Fibroblast of lung (primary cell): ENCODE results near the gene LRP10. TPM values are rescaled to one million over a fixed set of nuclear protein-coding genes. Genes with fewer than 3 reads are reported as not detected.

Source experiments
- DNase-seq, 2 donors: peaks; one replicate each; pipeline versions ENCODE4 v3.0.0 to v3.0.0-alpha.2; 2010; ENCODE audit warnings: low read depth in 2 of 2
- H2AFZ ChIP-seq: 2 replicates; pipeline ENCODE4 v1.5.1; 2012; ENCODE audit warnings: low read length, control low read depth, inconsistent platforms
- H3K27ac ChIP-seq: 2 replicates; pipeline ENCODE4 v1.5.1; 2011; ENCODE audit warnings: low read length, control low read depth; ENCODE audit not compliant: insufficient read depth
- H3K27me3 ChIP-seq: 2 replicates; pipeline ENCODE4 v1.5.1; 2011; ENCODE audit warnings: mild to moderate bottlenecking, low read length; ENCODE audit not compliant: control insufficient read depth, insufficient read depth
- H3K36me3 ChIP-seq: 2 replicates; pipeline ENCODE4 v1.5.1; 2011; ENCODE audit warnings: low read length; ENCODE audit not compliant: control insufficient read depth, insufficient read depth
- H3K4me1 ChIP-seq: 2 replicates; pipeline ENCODE4 v1.5.1; 2011; ENCODE audit warnings: low read length; ENCODE audit not compliant: control insufficient read depth, insufficient read depth; ENCODE audit errors: extremely low read depth
- H3K4me2 ChIP-seq: 2 replicates; pipeline ENCODE4 v1.5.1; 2011; ENCODE audit warnings: low read length, control low read depth; ENCODE audit not compliant: insufficient read depth; ENCODE audit errors: extremely low read depth
- H3K4me3 ChIP-seq, 4 experiments: fragments of 200-600 bp in 1 of 4; sonication (generic) in 1 of 4; replicated peaks in 1 of 4; 2 replicates each; pipeline ENCODE4 v1.5.1; 2011 to 2016; ENCODE audit warnings: low read length in 4 of 4, low read depth in 3 of 4, mild to moderate bottlenecking in 3 of 4, control low read depth in 2 of 4, inconsistent platforms in 1 of 4, mixed read lengths in 1 of 4; ENCODE audit not compliant: insufficient read depth in 1 of 4; ENCODE audit errors: control extremely low read depth in 1 of 4
- H3K79me2 ChIP-seq: 2 replicates; pipeline ENCODE4 v1.5.1; 2012; ENCODE audit warnings: mild to moderate bottlenecking, low read length, inconsistent platforms; ENCODE audit not compliant: control insufficient read depth, insufficient read depth
- H3K9ac ChIP-seq: 2 replicates; pipeline ENCODE4 v1.5.1; 2011; ENCODE audit warnings: mild to moderate bottlenecking, low read length, control low read depth; ENCODE audit not compliant: insufficient read depth
- H3K9me3 ChIP-seq: 2 replicates; pipeline ENCODE4 v1.5.1; 2012; ENCODE audit warnings: low read depth, low read length; ENCODE audit not compliant: control insufficient read depth, insufficient read depth
- H4K20me1 ChIP-seq: 2 replicates; pipeline ENCODE4 v1.5.1; 2011; ENCODE audit warnings: low read length; ENCODE audit not compliant: control insufficient read depth, insufficient read depth; ENCODE audit errors: extremely low read depth
- CTCF ChIP-seq, 2 donors: IDR thresholded peaks in 1 of 2; conservative IDR thresholded peaks in 1 of 2; 1 replicate in 1 of 2; 2 replicates in 1 of 2; pipeline ENCODE4 v1.5.1; 2011 to 2012; ENCODE audit warnings: low read length in 2 of 2, control low read depth in 1 of 2, inconsistent platforms in 1 of 2, low read depth in 1 of 2, mild to moderate bottlenecking in 1 of 2
- EZH2 ChIP-seq: IDR thresholded peaks from 2 replicates; pipeline ENCODE4 v1.5.1; 2012; ENCODE audit warnings: low read length, control low read depth, mild to moderate bottlenecking; ENCODE audit errors: missing control alignments
- polyA plus RNA-seq, 2 donors: library from polyadenylated mRNA; depleted of rRNA in 1 of 2; stranded (reverse) in 1 of 2; unstranded in 1 of 2; fragments of >200 nt; gene quantifications; 2 replicates each; pipeline ENCODE4 v1.2.1, GENCODE V29; 2011 to 2012; ENCODE audit warnings: missing spikeins in 1 of 2
- total RNA-seq: library from RNA; depleted of rRNA; stranded (reverse); fragments of >200 nt; gene quantifications from 2 replicates; pipeline ENCODE4 v1.2.1, GENCODE V29; 2014

LRP10 gene
- total and polyA plus RNA-seq, 2 donors (not counting 1 experiment from before 2014, with no cell fraction given) = 95.5 to 130 TPM

DNA sequence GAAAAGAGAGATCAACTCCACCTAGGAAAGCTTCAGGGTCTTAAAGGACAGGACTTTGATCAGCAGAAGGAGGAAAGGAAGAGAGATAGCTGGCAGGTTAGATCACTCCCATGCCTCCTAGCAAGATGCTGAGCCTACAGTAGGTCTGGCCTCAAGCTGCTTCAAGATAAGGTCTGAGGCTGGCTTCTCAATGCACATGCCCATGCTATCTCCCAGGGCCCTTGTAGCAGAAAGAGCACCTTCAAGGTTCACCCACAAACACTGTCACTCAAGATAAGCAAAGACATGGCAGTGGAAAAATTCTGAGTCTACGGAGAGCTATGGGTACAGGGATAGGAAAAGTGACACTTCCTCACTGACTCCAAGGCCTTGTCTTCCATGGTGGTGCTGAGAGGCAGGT, 25.8 kb downstream of the LRP10 start:
- H3K9ac ChIP-seq = no peak overlapping the region
- no peak overlapping the region for H3K4me3 ChIP-seq
- no peak overlapping the region for H3K4me2 ChIP-seq
- H3K36me3 ChIP-seq = peaks cover 9% of the 10 kb centered on the region
- no peaks in the 10 kb centered on the region for H4K20me1 ChIP-seq
- no peaks in the 10 kb centered on the region for H3K27me3 ChIP-seq
- no peak overlapping the region for H2AFZ ChIP-seq
- H3K27ac ChIP-seq = no peak overlapping the region
- no peaks in the 10 kb centered on the region for H3K9me3 ChIP-seq
- TF ChIP-seq EZH2 = no peak
- no peaks in the 10 kb centered on the region for H3K79me2 ChIP-seq
- no peak for DNase-seq
- peaks cover 10% of the 10 kb centered on the region for H3K4me1 ChIP-seq

DNA sequence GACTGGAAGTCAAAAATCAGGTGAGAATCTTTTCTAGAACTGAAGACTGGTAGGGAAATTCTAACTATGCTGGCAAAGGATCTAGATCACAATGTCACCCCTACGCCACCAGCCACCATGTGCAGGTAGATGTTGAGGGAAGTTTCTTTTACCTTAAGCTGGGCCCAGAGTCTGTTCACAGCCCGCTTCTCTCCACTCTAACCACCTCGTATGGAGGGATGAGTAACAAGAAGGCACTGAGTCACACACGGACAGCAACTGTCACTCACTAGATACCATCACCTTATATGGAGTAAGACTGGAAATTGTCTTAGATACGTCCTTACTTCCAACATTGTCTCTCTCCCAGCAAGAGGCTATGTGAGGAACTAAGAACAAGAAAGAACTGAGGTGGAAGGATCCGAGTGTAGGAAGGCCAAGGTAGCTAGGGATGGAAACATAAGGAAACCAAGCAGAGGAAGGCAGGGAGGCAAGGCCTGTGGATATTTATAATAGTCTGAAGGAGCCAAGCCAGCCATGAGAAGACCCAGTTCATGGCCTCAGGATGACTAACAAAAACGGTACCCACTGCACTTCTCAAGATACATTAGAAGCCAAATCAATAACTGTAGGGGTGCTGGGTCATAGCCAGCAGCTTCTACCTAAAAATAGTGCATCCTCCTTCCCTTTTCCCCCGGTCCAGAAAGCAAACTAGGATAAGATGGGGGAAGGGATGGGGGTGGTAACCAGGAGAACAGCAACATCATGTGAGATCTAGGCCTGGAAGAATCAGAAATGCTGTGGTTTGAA, 27.0 kb downstream of the LRP10 start:
- H3K9ac ChIP-seq = no peak overlapping the region
- H2AFZ ChIP-seq = no peak overlapping the region
- TF ChIP-seq EZH2 = no peak
- H3K27ac ChIP-seq = peak overlapping the region; percentile 13
- H4K20me1 ChIP-seq = no peaks in the 10 kb centered on the region
- H3K9me3 ChIP-seq = no peaks in the 10 kb centered on the region
- DNase-seq = peak; percentile 57 to 83
- peak overlapping the region; percentile 13 for H3K4me2 ChIP-seq
- no peak overlapping the region for H3K4me3 ChIP-seq
- peaks cover 12% of the 10 kb centered on the region for H3K36me3 ChIP-seq
- H3K4me1 ChIP-seq = peaks cover 10% of the 10 kb centered on the region
- H3K79me2 ChIP-seq = no peaks in the 10 kb centered on the region
- H3K27me3 ChIP-seq = no peaks in the 10 kb centered on the region

DNA sequence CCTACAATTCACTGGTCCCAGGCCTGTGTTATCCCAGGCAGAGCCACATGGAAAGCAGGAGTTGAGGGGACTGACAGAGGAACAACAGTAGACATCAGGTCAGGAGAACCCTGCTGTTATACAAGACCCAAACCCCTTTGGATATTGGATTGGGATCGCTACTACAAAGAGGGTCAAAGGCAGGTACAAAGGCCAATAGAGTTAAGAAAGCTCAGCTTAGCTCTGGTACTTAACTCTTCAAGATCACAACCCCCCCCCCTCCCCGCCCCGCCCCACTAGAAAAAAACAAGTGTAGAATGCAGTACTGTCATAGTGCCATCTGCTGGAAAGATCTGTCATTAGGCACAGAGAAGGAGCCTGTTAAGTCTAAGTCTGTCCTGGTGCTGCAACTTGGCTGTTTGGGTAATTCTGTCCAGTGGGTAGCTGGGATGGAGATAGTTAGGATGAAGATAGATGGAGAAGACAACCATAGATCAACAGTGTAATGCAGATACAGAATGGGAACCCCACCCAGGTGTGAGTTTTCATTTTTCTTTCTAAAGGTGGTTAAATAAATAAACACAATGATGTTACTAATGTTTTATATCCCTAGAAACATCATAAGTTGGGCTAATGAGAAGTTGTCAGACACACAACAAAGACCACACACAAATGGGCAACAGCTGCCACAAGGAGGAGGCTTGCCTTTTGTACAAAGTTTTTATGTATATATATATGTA, 28.7 kb downstream of the LRP10 start:
- peak overlapping the region; percentile 13 for H3K27ac ChIP-seq
- no peaks in the 10 kb centered on the region for H3K9me3 ChIP-seq
- peak; percentile 66 to 81 for DNase-seq
- no peaks in the 10 kb centered on the region for H3K79me2 ChIP-seq
- H3K27me3 ChIP-seq = no peaks in the 10 kb centered on the region
- H3K36me3 ChIP-seq = peaks cover 19% of the 10 kb centered on the region
- H2AFZ ChIP-seq = no peak overlapping the region
- H3K9ac ChIP-seq = no peak overlapping the region
- TF ChIP-seq CTCF (conservative IDR thresholded peaks at IDR 0.05 in 1 of 2, IDR thresholded peaks at IDR 0.05 in 1 of 2; ENCODE audit: low read depth in 1 of 2, low read length in 2 of 2) (peak; percentile 63 to 71), EZH2 (no peak)
- H3K4me3 ChIP-seq = no peak overlapping the region
- peaks cover 10% of the 10 kb centered on the region for H3K4me1 ChIP-seq
- no peak overlapping the region for H3K4me2 ChIP-seq
- H4K20me1 ChIP-seq = no peaks in the 10 kb centered on the region

DNA sequence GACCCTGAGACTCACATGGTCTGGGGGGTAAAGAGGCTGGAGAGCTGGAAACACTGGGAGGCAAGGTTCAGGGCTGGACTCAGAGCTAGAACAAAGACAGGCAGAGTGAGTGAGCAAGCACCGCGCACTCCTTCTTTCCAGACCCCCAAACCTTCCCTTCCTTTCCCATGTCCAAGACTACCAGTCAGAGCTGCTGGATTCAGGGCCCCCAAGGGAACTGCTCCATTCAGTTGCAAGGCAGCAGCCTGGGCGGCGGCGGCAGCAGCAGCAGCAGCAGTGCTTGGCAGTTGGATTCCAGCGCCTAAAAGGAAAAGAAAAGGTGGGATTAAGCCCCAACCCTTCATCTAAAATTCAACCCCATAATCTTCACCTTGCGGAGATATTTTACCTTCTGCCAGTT, 30.3 kb downstream of the LRP10 start:
- H3K27ac ChIP-seq = no peak overlapping the region
- no peak for DNase-seq
- no peak overlapping the region for H3K4me3 ChIP-seq
- H3K36me3 ChIP-seq = peaks cover 25% of the 10 kb centered on the region
- no peaks in the 10 kb centered on the region for H3K79me2 ChIP-seq
- TF ChIP-seq CTCF (conservative IDR thresholded peaks at IDR 0.05 in 1 of 2, IDR thresholded peaks at IDR 0.05 in 1 of 2; ENCODE audit: low read depth in 1 of 2, low read length in 2 of 2) (no peak), EZH2 (no peak)
- peaks cover 10% of the 10 kb centered on the region for H3K4me1 ChIP-seq
- no peaks in the 10 kb centered on the region for H4K20me1 ChIP-seq
- no peaks in the 10 kb centered on the region for H3K27me3 ChIP-seq
- H3K9me3 ChIP-seq = no peaks in the 10 kb centered on the region
- H3K9ac ChIP-seq = no peak overlapping the region
- H2AFZ ChIP-seq = no peak overlapping the region
- H3K4me2 ChIP-seq = no peak overlapping the region
